Mammary epithelial cell (primary cell): Measurements from ENCODE around the gene ATXN1L.
"Not testable (repeated sequence)": the region's sequence is repeated elsewhere in the genome, so short reads cannot be mapped to it uniquely, and the experiment has no call there.

Experiments used
- CTCF ChIP-seq, 2 donors: IDR thresholded peaks in 1 of 2; conservative IDR thresholded peaks in 1 of 2; 2 replicates each; pipeline ENCODE4 v1.5.1; 2011 to 2012; ENCODE audit warnings: inconsistent platforms in 2 of 2, low read length in 2 of 2, mild to moderate bottlenecking in 2 of 2, control low read depth in 1 of 2, low read depth in 1 of 2; ENCODE audit not compliant: insufficient read depth in 1 of 2; ENCODE audit errors: extremely low read depth in 1 of 2
- EZH2 ChIP-seq: IDR thresholded peaks from 2 replicates; pipeline ENCODE4 v1.6.1; 2012; ENCODE audit warnings: low read length, inconsistent platforms, borderline replicate concordance

GRCh38 chr16:71867175-71867574, 21.4 kb downstream of the ATXN1L start:
- TF ChIP-seq CTCF (conservative IDR thresholded peaks at IDR 0.05 in 1 of 2, IDR thresholded peaks at IDR 0.05 in 1 of 2; ENCODE audit: extremely low read depth in 1 of 2, insufficient read depth in 1 of 2, low read depth in 1 of 2, low read length in 2 of 2); EZH2: not testable (repeated sequence)
